Limb (tissue), 2 donors: ENCODE results near the gene ADGRV1.
A peak's percentile ranks its signal among the peaks of the same experiment; 100 is the strongest.
"Not testable (repeated sequence)": the region's sequence is repeated elsewhere in the genome, so short reads cannot be mapped to it uniquely, and the experiment has no call there.

Experiments
- DNase-seq, 2 donors: peaks; one replicate each; pipeline ENCODE4 v3.0.0-alpha.2; 2016; ENCODE audit errors: extremely low spot score in 2 of 2

ADGRV1 gene

GRCh38 chr5:90902651-90903386 is 344.2 kb downstream of the ADGRV1 start:
- no peak for DNase-seq

GRCh38 chr5:90909101-90909503 is 350.5 kb downstream of the ADGRV1 start:
- DNase-seq, result peak in 1 of 2 donors; percentile 55

GRCh38 chr5:90909940-90910339 is 351.3 kb downstream of the ADGRV1 start:
- DNase-seq, result no peak

- no peak for DNase-seq
These were observed 352.6 kb downstream of the ADGRV1 start for GRCh38 chr5:90911169-90911568.

- no peak for DNase-seq
These were observed 353.9 kb downstream of the ADGRV1 start for GRCh38 chr5:90912476-90912875.

GRCh38 chr5:90915393-90915792 is 356.8 kb downstream of the ADGRV1 start:
- DNase-seq, result no peak

- no peak for DNase-seq
These were observed 358.6 kb downstream of the ADGRV1 start for GRCh38 chr5:90916947-90917800.

GRCh38 chr5:90917928-90918668 is 359.5 kb downstream of the ADGRV1 start:
- DNase-seq, result no peak

- no peak for DNase-seq
These were observed 362.9 kb downstream of the ADGRV1 start for GRCh38 chr5:90921418-90921973.

GRCh38 chr5:90924222-90924621 is 365.6 kb downstream of the ADGRV1 start:
- DNase-seq, result not testable (repeated sequence)

- not testable (repeated sequence) for DNase-seq
These were observed 370.6 kb downstream of the ADGRV1 start for GRCh38 chr5:90929013-90929839.

GRCh38 chr5:90930062-90930461 is 371.5 kb downstream of the ADGRV1 start:
- DNase-seq, result no peak

- DNase-seq, result no peak
These were observed 372.3 kb downstream of the ADGRV1 start for GRCh38 chr5:90930756-90931431.

GRCh38 chr5:90932052-90932699 is 373.6 kb downstream of the ADGRV1 start:
- DNase-seq, result peak; percentile 52 to 80

- DNase-seq, result no peak
These were observed 374.7 kb downstream of the ADGRV1 start for GRCh38 chr5:90933298-90933697.

GRCh38 chr5:90934091-90934719 is 375.6 kb downstream of the ADGRV1 start:
- DNase-seq, result no peak

GRCh38 chr5:90934738-90935137 is 376.1 kb downstream of the ADGRV1 start:
- DNase-seq, result no peak

GRCh38 chr5:90939211-90939610 is 380.6 kb downstream of the ADGRV1 start:
- DNase-seq, result no peak
